ENCODE measurements around the gene FRS3. TPM values are rescaled to one million over a fixed set of nuclear protein-coding genes. Genes with fewer than 3 reads are reported as not detected.

The FRS3 gene, protein sequence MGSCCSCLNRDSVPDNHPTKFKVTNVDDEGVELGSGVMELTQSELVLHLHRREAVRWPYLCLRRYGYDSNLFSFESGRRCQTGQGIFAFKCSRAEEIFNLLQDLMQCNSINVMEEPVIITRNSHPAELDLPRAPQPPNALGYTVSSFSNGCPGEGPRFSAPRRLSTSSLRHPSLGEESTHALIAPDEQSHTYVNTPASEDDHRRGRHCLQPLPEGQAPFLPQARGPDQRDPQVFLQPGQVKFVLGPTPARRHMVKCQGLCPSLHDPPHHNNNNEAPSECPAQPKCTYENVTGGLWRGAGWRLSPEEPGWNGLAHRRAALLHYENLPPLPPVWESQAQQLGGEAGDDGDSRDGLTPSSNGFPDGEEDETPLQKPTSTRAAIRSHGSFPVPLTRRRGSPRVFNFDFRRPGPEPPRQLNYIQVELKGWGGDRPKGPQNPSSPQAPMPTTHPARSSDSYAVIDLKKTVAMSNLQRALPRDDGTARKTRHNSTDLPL
- polyA plus RNA-seq = 1 to 10 TPM; 1.1 to 4.2 (median 4.1) TPM
- long read RNA-seq, donor 1, partial matches to known transcripts = 0 of 4 reads
- long read RNA-seq, donor 1, other reads (novel, unspliced or antisense) = 0 of 4 reads
- long read RNA-seq, donor 2, partial matches to known transcripts = 75 of 108 reads
- long read RNA-seq, donor 2, other reads (novel, unspliced or antisense) = 32 of 108 reads
- long read RNA-seq, donor 3, partial matches to known transcripts = 0 of 1 reads
- long read RNA-seq, donor 3, other reads (novel, unspliced or antisense) = 0 of 1 reads
- long read RNA-seq, donor 4 = 0 reads
- long read RNA-seq, donor 5 = 0 reads
- long read RNA-seq, donor 6 = 0 reads
- long read RNA-seq, donor 7, partial matches to known transcripts = 271 of 509 reads
- long read RNA-seq, donor 7, other reads (novel, unspliced or antisense) = 235 of 509 reads
- long read RNA-seq, donor 8, partial matches to known transcripts = 24 of 33 reads
- long read RNA-seq, donor 8, other reads (novel, unspliced or antisense) = 9 of 33 reads
- long read RNA-seq, donor 9, partial matches to known transcripts = 13 of 57 reads
- long read RNA-seq, donor 9, other reads (novel, unspliced or antisense) = 42 of 57 reads
- long read RNA-seq, donor 10, partial matches to known transcripts = 282 of 301 reads
- long read RNA-seq, donor 10, other reads (novel, unspliced or antisense) = 16 of 301 reads

DNA sequence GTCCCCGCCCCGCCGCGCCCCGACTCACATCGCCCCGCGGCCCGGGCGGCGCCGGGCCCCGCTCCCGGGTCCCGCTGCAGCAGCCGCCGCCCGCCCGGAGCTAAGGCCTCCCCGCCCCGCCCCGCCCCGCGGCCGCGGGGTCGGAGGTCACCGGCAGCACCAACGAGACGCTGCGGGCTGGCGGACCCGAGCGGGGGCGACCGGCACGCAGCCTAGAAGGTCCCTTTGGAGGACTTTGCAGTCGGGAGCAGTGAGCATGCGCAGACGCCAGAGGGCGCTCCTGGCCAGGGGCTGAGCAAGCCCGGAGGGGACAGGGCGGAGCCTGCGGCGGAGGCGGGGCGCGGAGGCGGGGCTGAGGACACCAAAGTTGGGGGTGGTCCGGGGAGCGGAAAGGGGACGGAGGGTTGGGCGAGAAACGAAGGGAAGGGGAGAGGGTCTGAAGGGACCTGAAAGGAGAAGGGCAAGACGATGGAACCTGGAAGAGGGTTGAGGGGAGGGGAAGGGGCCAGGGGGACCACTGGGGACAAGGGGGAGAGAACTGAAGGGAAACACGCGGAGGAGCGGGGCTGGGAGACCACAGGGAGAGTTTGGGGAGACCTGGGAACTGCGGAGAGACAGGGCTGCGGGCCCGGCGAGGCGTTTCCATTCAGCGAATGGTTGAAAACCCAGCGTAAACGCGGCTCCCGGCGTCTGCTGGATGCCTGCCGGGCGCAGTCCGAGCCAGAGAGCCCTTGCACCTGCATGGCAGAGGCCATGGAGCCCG lies at the start of gene FRS3:
FRS3 (minus strand) TSS at position 113 of the 763 bp plus-strand sequence. CDS start 2,913 bp downstream, outside the sequence.
- Histone ChIP-seq H3K4me3 (ENCODE audit: low read depth in 1 of 3, low read length in 3 of 3) (peak within 1 kb of the TSS; percentile 59 to 78 (median 76)), H3K9me3 (ENCODE audit: control insufficient read depth in 2 of 2, insufficient read depth in 1 of 2, low read depth in 1 of 2, low read length in 1 of 2) (no peaks in the 10 kb centered on the region), H3K27me3 (ENCODE audit: control insufficient read depth in 3 of 3, insufficient read depth in 3 of 3, low read length in 3 of 3) (no peaks in the 10 kb centered on the region), H3K4me1 (ENCODE audit: control insufficient read depth in 3 of 3, insufficient read depth in 2 of 3, low read depth in 1 of 3, low read length in 2 of 3) (peaks cover 0 to 21% (median 0%) of the 10 kb centered on the region in 3 donors), H3K27ac (ENCODE audit: low read depth in 1 of 3, low read length in 2 of 3) (peak within 1 kb of the TSS; percentile 6 to 87 (median 72)), H3K36me3 (ENCODE audit: control insufficient read depth in 3 of 3, insufficient read depth in 2 of 3, low read depth in 1 of 3, low read length in 3 of 3) (peaks cover 0 to 23% (median 1%) of the 10 kb centered on the region in 3 donors)
- WGBS, 3 donors = 0 to 1% (median 1%) methylated on average over 50 to 73 of the region's 73 CpGs
- DNase-seq (peak; percentile 97 to 99), FAIRE-seq (no peak)

DNA sequence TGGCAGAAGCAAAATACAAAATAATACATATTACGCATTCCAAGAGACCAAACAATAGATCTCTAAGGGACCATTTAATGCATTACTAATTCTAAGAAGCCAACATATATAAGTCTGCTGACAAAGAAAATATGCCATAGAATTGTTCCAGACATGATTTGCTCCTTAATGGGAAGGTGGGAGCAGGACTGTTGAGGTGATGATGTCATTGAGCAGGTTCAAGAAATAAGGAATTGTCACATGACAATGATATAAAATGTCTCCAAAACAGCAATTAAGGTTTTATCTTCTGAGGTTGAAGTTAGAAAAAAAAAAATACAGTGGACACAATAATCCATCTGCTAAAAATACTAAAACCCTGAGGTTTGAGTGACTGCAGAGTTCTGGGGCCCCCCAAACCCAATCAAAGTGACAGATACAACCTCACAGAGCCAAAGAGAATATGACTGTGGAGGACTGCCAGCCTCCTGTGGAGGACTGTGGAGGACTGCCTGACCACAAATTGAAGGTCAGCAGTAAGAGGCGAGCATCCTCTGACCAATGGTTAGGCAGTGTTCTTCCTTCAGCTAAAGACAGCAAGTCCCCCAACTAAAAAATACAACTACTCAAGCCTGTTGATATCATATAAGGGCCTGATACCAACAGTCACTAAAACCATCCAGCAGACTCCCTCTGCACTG lies 46.8 kb upstream of the FRS3 start:
- no peak for FAIRE-seq
- H3K4me3 ChIP-seq (ENCODE audit: low read depth in 1 of 3, low read length in 3 of 3) = no peak overlapping the region
- WGBS, 3 donors = 92 to 98% (median 96%) methylated on average over 2 of the region's 2 CpGs
- no peaks in the 10 kb centered on the region for H3K27me3 ChIP-seq (ENCODE audit: control insufficient read depth in 3 of 3, insufficient read depth in 3 of 3, low read length in 3 of 3)
- H3K4me1 ChIP-seq (ENCODE audit: control insufficient read depth in 3 of 3, insufficient read depth in 2 of 3, low read depth in 1 of 3, low read length in 2 of 3) = no peaks in the 10 kb centered on the region
- no peak for DNase-seq
- no peak overlapping the region for H3K27ac ChIP-seq (ENCODE audit: low read depth in 1 of 3, low read length in 2 of 3)
- H3K36me3 ChIP-seq (ENCODE audit: control insufficient read depth in 3 of 3, insufficient read depth in 2 of 3, low read depth in 1 of 3, low read length in 3 of 3) = no peaks in the 10 kb centered on the region
- H3K9me3 ChIP-seq (ENCODE audit: control insufficient read depth in 2 of 2, insufficient read depth in 1 of 2, low read depth in 1 of 2, low read length in 1 of 2) = no peaks in the 10 kb centered on the region

DNA sequence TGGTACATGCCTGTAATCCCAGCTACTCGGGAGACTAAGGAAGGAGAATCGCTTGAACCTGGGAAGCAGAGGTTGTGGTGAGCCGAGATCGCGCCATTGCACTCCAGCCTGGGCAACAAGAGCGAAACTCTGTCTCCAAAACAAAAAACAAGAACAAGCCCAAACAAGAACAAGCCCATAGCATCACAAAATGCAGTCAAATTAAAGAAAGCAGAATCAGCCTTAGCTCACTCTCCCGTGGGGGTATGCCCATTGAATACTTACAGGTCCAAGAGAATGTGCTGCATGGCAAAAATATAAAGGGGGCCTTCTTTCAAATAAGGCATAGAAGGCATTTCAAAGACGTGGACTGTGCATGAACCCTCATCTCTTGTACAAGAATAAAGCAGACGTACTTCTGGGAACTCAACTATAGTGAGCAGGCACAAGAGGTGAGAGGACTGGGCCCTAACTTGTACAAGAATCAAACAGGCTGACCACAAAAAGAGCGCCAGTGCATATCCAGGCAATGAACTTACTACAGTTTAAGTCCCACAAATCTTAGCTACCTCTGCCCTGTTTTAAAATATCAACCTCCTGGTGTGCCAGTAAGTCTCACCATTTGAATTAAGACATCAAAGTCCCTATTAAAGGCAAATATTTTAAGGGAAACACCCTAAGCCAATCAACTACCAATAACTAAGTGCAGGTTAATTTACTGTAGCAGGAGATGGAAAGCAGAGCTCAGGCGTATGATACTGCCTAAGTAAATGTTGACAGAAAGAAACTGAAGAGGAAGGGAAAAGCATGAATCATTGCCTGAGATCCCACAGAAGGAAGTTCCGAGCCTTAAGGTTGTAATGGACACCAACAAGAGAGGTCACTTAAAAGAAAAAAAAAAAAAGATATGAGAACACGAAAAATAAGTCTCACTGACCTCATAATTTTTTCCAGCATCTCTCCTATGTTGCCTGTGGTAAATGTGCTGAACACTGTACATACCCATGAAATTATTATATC lies 45.2 kb upstream of the FRS3 start:
- WGBS, 3 donors = 86 to 94% (median 86%) methylated on average over 13 of the region's 13 CpGs
- FAIRE-seq (no peak), DNase-seq (peak in 1 of 2 donors; percentile 19)
- no peak overlapping the region for H3K27ac ChIP-seq (ENCODE audit: low read depth in 1 of 3, low read length in 2 of 3)
- H3K4me3 ChIP-seq (ENCODE audit: low read depth in 1 of 3, low read length in 3 of 3) = no peak overlapping the region
- H3K36me3 ChIP-seq (ENCODE audit: control insufficient read depth in 3 of 3, insufficient read depth in 2 of 3, low read depth in 1 of 3, low read length in 3 of 3) = no peaks in the 10 kb centered on the region
- H3K4me1 ChIP-seq (ENCODE audit: control insufficient read depth in 3 of 3, insufficient read depth in 2 of 3, low read depth in 1 of 3, low read length in 2 of 3) = no peaks in the 10 kb centered on the region
- no peaks in the 10 kb centered on the region for H3K27me3 ChIP-seq (ENCODE audit: control insufficient read depth in 3 of 3, insufficient read depth in 3 of 3, low read length in 3 of 3)
- H3K9me3 ChIP-seq (ENCODE audit: control insufficient read depth in 2 of 2, insufficient read depth in 1 of 2, low read depth in 1 of 2, low read length in 1 of 2) = no peaks in the 10 kb centered on the region

DNA sequence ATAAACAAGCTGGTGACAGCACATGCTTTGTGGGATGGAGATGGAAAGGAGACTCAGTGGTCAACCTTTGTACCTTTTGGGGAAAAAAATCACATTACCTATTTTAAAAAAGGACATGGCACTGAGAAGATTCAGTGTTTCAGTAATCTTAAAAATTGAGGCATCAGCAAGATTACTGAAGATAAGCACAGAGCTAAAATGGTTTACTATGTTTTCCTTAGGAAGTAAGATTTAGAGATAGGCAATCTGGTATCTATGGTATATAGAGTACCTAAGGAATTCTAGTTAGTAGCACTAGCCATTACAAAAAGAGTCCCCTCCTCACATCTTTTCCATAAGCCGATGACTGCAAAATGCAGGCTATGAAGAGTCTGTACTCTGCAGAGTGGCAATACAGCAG lies 43.5 kb upstream of the FRS3 start:
- DNase-seq = no peak
- H3K27me3 ChIP-seq (ENCODE audit: control insufficient read depth in 3 of 3, insufficient read depth in 3 of 3, low read length in 3 of 3) = no peaks in the 10 kb centered on the region
- no peak for FAIRE-seq
- H3K4me3 ChIP-seq (ENCODE audit: low read depth in 1 of 3, low read length in 3 of 3) = no peak overlapping the region
- no peaks in the 10 kb centered on the region for H3K4me1 ChIP-seq (ENCODE audit: control insufficient read depth in 3 of 3, insufficient read depth in 2 of 3, low read depth in 1 of 3, low read length in 2 of 3)
- H3K27ac ChIP-seq (ENCODE audit: low read depth in 1 of 3, low read length in 2 of 3) = no peak overlapping the region
- H3K36me3 ChIP-seq (ENCODE audit: control insufficient read depth in 3 of 3, insufficient read depth in 2 of 3, low read depth in 1 of 3, low read length in 3 of 3) = no peaks in the 10 kb centered on the region
- H3K9me3 ChIP-seq (ENCODE audit: control insufficient read depth in 2 of 2, insufficient read depth in 1 of 2, low read depth in 1 of 2, low read length in 1 of 2) = no peaks in the 10 kb centered on the region
- WGBS, 3 donors = 95 to 100% (median 96%) methylated on average over 1 of the region's 1 CpG

DNA sequence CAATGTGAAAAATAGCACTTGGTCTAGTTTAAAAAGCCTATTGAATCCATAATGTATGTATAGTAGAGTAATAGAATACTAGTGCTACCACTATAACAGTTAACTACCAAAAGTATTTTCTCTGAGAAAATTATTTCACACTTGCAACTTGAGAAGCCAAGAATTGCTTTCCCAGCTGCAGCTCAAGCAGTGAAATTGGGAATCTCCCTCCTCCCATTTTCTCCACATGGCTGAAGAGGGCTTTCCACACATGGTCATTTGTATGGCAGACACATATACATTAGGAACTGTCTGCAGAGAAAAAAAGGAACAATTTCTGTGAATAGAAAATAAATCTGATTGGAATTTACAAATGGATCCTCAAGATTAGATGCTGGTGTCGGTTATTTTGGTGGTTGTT lies 42.3 kb upstream of the FRS3 start:
- 91 to 100% (median 96%) methylated on average over 1 of the region's 1 CpG for WGBS, 3 donors
- Histone ChIP-seq H3K9me3 (ENCODE audit: control insufficient read depth in 2 of 2, insufficient read depth in 1 of 2, low read depth in 1 of 2, low read length in 1 of 2) (no peaks in the 10 kb centered on the region), H3K27ac (ENCODE audit: low read depth in 1 of 3, low read length in 2 of 3) (no peak overlapping the region), H3K27me3 (ENCODE audit: control insufficient read depth in 3 of 3, insufficient read depth in 3 of 3, low read length in 3 of 3) (no peaks in the 10 kb centered on the region), H3K36me3 (ENCODE audit: control insufficient read depth in 3 of 3, insufficient read depth in 2 of 3, low read depth in 1 of 3, low read length in 3 of 3) (no peaks in the 10 kb centered on the region), H3K4me1 (ENCODE audit: control insufficient read depth in 3 of 3, insufficient read depth in 2 of 3, low read depth in 1 of 3, low read length in 2 of 3) (no peaks in the 10 kb centered on the region), H3K4me3 (ENCODE audit: low read depth in 1 of 3, low read length in 3 of 3) (no peak overlapping the region)
- no peak for DNase-seq
- FAIRE-seq = no peak

DNA sequence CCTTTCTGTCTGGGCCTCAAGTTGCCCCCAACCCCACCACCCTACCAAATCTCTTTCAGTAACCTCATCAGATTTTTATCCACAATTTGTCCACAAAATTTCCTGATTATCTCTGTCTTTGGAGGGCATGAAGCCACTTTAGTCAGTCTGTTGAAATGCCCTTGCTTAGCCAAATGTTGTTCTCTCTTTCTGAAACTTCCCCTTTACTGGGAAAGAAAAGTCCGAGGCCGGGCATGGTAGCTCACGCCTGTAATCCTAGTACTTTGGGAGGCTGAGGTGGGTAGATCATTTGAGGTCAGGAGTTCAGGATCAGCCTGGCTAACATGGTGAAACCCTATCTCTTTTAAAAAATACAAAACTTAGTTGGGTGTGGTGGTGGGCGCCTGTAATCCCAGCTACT lies 41.6 kb upstream of the FRS3 start:
- 86 to 93% (median 91%) methylated on average over 4 of the region's 4 CpGs for WGBS, 3 donors
- H3K9me3 ChIP-seq (ENCODE audit: control insufficient read depth in 2 of 2, insufficient read depth in 1 of 2, low read depth in 1 of 2, low read length in 1 of 2) = no peaks in the 10 kb centered on the region
- H3K4me3 ChIP-seq (ENCODE audit: low read depth in 1 of 3, low read length in 3 of 3) = no peak overlapping the region
- H3K27me3 ChIP-seq (ENCODE audit: control insufficient read depth in 3 of 3, insufficient read depth in 3 of 3, low read length in 3 of 3) = no peaks in the 10 kb centered on the region
- no peak overlapping the region for H3K27ac ChIP-seq (ENCODE audit: low read depth in 1 of 3, low read length in 2 of 3)
- no peaks in the 10 kb centered on the region for H3K36me3 ChIP-seq (ENCODE audit: control insufficient read depth in 3 of 3, insufficient read depth in 2 of 3, low read depth in 1 of 3, low read length in 3 of 3)
- FAIRE-seq = no peak
- DNase-seq = no peak
- H3K4me1 ChIP-seq (ENCODE audit: control insufficient read depth in 3 of 3, insufficient read depth in 2 of 3, low read depth in 1 of 3, low read length in 2 of 3) = no peaks in the 10 kb centered on the region
